Glutamatergic neuron (in vitro differentiated cells): Measurements from ENCODE around the gene KNL1. TPM values are rescaled to one million over a fixed set of nuclear protein-coding genes. Genes with fewer than 3 reads are reported as not detected.
"Not testable (repeated sequence)": the region's sequence is repeated elsewhere in the genome, so short reads cannot be mapped to it uniquely, and the experiment has no call there.

Source experiments
- DNase-seq: peaks from one replicate; pipeline ENCODE4 v3.0.0; 2022
- H3K27ac Mint-ChIP-seq: one replicate; pipeline ENCODE4 v1.8.0; 2020; ENCODE audit warnings: mild to moderate bottlenecking, mixed read lengths, inconsistent platforms; ENCODE audit not compliant: unreplicated experiment
- H3K27me3 Mint-ChIP-seq: one replicate; pipeline ENCODE4 v1.8.0; 2020; ENCODE audit warnings: mild to moderate bottlenecking, moderate library complexity, mixed read lengths, inconsistent platforms; ENCODE audit not compliant: unreplicated experiment
- H3K36me3 Mint-ChIP-seq: one replicate; pipeline ENCODE4 v1.8.0; 2020; ENCODE audit warnings: mild to moderate bottlenecking, mixed read lengths, inconsistent platforms; ENCODE audit not compliant: unreplicated experiment
- H3K4me1 Mint-ChIP-seq: one replicate; pipeline ENCODE4 v1.8.0; 2020; ENCODE audit warnings: mild to moderate bottlenecking, low read depth, mixed read lengths, inconsistent platforms; ENCODE audit not compliant: unreplicated experiment
- H3K4me3 Mint-ChIP-seq: one replicate; pipeline ENCODE4 v1.8.0; 2020; ENCODE audit warnings: mild to moderate bottlenecking, mixed read lengths, inconsistent platforms; ENCODE audit not compliant: unreplicated experiment
- H3K9me3 Mint-ChIP-seq: one replicate; pipeline ENCODE4 v1.8.0; 2020; ENCODE audit warnings: mild to moderate bottlenecking, moderate library complexity, mixed read lengths, inconsistent platforms; ENCODE audit not compliant: unreplicated experiment
- total RNA-seq: library from RNA; stranded (reverse); fragmentation: NEBNext Ultra II Directional; extraction: Animal tissue kit (Norgen Biotek cat#: 25700); gene quantifications from one replicate; pipeline ENCODE4 v1.2.1, GENCODE V29; 2021; ENCODE audit not compliant: unreplicated experiment
- TF ChIP-seq, protein P1 (sequence below): fragments of 200-600 bp; sonication (generic); IDR thresholded peaks from one replicate; pipeline ENCODE4 v1.5.0; 2021; ENCODE audit not compliant: partially characterized antibody, unreplicated experiment

The KNL1 gene
- total RNA-seq, 1 donor from 2014 or later, result 4.0 TPM

DNA sequence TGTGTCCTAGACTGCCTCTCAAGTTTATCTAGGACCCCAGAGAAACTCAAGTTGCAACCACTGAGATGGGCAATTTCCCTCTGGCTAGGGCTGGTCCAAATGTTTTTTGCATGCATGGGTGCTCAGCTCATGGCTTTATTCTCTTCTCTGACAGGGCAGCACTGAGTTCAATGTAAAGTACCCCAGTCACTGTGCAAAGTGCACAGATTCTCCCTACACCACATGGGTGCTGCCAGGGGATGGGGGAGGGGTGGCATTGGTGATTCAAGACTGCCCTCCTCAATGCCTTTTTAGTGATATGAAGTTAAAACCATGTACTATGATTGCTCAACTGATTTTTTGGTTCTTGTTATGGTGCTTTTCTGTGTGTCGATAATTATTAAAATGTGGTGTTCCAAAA is 86.1 kb downstream of the KNL1 start:
- H3K4me1 Mint-ChIP-seq, result no peaks in the 10 kb centered on the region
- H3K36me3 Mint-ChIP-seq, result peaks cover 5% of the 10 kb centered on the region
- TF ChIP-seq, protein P1, sequence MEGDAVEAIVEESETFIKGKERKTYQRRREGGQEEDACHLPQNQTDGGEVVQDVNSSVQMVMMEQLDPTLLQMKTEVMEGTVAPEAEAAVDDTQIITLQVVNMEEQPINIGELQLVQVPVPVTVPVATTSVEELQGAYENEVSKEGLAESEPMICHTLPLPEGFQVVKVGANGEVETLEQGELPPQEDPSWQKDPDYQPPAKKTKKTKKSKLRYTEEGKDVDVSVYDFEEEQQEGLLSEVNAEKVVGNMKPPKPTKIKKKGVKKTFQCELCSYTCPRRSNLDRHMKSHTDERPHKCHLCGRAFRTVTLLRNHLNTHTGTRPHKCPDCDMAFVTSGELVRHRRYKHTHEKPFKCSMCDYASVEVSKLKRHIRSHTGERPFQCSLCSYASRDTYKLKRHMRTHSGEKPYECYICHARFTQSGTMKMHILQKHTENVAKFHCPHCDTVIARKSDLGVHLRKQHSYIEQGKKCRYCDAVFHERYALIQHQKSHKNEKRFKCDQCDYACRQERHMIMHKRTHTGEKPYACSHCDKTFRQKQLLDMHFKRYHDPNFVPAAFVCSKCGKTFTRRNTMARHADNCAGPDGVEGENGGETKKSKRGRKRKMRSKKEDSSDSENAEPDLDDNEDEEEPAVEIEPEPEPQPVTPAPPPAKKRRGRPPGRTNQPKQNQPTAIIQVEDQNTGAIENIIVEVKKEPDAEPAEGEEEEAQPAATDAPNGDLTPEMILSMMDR, result no peak
- no peak for DNase-seq
- peaks cover 1% of the 10 kb centered on the region for H3K9me3 Mint-ChIP-seq
- H3K27ac Mint-ChIP-seq, result no peak overlapping the region
- H3K4me3 Mint-ChIP-seq, result no peak overlapping the region
- H3K27me3 Mint-ChIP-seq, result peaks cover 1% of the 10 kb centered on the region

DNA sequence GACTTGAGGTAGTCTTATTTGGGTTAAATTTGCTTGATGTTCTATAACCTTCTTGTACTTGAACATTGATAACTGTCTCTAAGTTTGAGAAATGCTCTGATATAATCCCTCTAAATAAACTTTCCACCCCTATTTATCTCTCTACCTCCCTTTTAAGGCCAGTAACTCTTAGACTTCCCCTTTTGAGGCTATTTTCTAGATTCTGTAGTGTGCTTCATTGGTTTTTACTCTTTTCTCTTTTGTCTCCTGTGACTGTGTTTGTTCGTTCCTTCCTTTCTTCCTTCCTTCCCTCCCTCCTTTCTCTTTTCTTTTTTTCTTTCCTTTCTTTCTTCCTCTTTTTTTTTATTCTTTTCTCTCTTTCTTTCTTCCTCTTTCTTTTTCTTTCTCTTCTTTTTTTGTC is 86.9 kb downstream of the KNL1 start:
- not testable (repeated sequence) for H3K27ac Mint-ChIP-seq, DNase-seq, H3K4me1 Mint-ChIP-seq, H3K36me3 Mint-ChIP-seq, H3K27me3 Mint-ChIP-seq, H3K9me3 Mint-ChIP-seq, H3K4me3 Mint-ChIP-seq

DNA sequence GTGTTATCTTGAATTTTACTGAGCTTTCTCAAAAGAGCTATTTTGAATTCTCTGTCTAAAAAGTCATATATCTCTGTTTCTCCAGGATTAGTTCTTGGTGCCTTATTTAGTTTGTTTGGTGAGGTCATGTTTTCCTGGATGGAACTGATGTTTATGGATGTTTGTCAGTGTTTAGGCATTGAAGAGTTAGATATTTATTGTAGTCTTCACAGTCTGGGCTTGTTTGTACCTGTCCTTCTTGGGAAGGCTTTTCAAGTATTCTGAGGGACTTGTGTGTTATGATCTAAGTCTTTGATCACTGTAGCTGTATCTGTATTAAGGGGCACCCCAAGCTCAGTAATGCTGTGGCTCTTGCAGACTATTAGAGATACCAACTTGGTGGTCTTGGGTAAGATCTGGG is 90.3 kb downstream of the KNL1 start:
- DNase-seq, result no peak
- no peaks in the 10 kb centered on the region for H3K27me3 Mint-ChIP-seq
- H3K9me3 Mint-ChIP-seq, result peaks cover 4% of the 10 kb centered on the region
- peaks cover 5% of the 10 kb centered on the region for H3K36me3 Mint-ChIP-seq
- peaks cover 1% of the 10 kb centered on the region for H3K4me1 Mint-ChIP-seq
- peak overlapping the region; percentile 64 for H3K27ac Mint-ChIP-seq
- TF ChIP-seq, protein P1, result no peak
- no peak overlapping the region for H3K4me3 Mint-ChIP-seq

DNA sequence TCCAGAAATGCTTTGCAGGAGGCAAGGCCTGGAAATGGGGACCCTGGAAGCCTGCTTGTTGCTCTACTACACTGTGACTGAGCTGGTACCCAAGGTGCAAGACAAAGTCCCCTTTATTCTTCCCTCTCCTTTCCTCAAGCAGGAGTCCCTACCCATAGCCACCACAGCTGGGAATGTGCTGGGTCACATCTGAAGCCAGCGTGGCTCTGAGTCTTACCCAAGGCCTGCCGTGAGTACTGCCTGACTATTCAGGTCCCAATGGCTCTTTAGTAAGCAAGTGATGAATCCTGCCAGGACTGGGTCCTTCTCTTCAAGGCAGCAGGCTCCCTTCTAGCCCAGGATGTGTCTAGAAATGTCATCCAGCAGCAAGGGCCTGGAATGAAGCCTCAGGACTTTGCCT is 91.3 kb downstream of the KNL1 start:
- no peak overlapping the region for H3K4me3 Mint-ChIP-seq
- TF ChIP-seq, protein P1, result no peak
- no peak for DNase-seq
- H3K36me3 Mint-ChIP-seq, result peaks cover 5% of the 10 kb centered on the region
- no peaks in the 10 kb centered on the region for H3K27me3 Mint-ChIP-seq
- no peak overlapping the region for H3K27ac Mint-ChIP-seq
- peaks cover 1% of the 10 kb centered on the region for H3K4me1 Mint-ChIP-seq
- H3K9me3 Mint-ChIP-seq, result peaks cover 4% of the 10 kb centered on the region

DNA sequence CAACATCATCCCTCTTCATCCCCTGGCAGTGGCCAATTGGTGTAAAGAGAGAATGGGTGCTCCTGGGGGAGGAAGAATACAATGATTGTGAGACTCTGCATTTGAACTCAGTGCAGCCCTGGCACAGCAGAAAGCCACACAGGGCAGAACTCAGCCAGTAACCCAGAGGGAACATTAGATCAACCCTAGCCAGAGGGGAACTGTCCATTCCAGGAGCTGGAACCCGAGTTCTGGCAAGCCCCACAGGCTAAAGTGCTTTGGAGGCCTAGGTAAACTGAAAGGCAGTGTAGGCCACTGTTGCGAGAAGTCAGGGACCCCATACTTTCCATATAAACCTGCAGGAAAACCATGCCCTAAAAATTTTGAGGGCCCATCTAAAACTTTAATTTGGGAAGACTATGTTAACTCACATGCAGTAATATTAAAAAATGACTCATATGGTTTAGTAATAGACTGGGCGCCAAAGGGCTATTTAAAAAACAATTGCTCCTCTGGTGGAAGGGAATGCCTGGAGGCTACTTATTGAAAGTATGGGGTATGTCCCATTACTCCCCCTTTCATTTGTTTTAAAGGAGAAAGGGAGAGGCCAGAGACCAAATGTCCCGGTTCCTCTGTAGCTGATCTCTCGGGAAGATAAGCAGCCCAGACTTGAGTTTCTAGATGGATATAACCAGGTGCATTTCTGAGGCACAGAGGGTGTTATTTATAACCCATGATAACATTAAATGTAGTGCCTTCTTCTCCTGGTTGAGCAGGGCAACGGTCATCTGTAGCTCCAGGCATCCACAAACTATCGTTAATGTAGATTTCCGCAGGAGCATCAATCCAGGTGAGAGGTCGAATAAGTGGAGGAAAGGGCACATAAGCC is 95.1 kb downstream of the KNL1 start:
- Mint-ChIP-seq H3K27ac (no peak overlapping the region), H3K27me3 (peaks cover 1% of the 10 kb centered on the region), H3K36me3 (peaks cover 5% of the 10 kb centered on the region), H3K4me1 (peaks cover 1% of the 10 kb centered on the region), H3K4me3 (no peak overlapping the region), H3K9me3 (peaks cover 4% of the 10 kb centered on the region)
- TF ChIP-seq, protein P1, result no peak
- DNase-seq, result no peak
